HepG2 (cell line): ENCODE measurements around the gene CCNA2. TPM values are rescaled to one million over a fixed set of nuclear protein-coding genes. Genes with fewer than 3 reads are reported as not detected.

Experiments used
- ATF3 ChIP-seq: sonication (generic); formaldehyde crosslinking; IDR thresholded peaks from 2 replicates; pipeline ENCODE4 v1.4.0; 2020; ENCODE audit warnings: missing genetic modification reagents
- DNMT1 ChIP-seq: sonication (generic); formaldehyde crosslinking; IDR thresholded peaks from 2 replicates; pipeline ENCODE4 v1.5.1; 2020; ENCODE audit warnings: mild to moderate bottlenecking, missing genetic modification reagents
- KDM3A ChIP-seq: IDR thresholded peaks from 2 replicates; pipeline ENCODE4 v1.6.1; 2018; ENCODE audit warnings: low read depth, missing compliant biosample characterization
- KLF16 ChIP-seq, 2 experiments: sonication (generic) in 1 of 2; formaldehyde crosslinking in 1 of 2; IDR thresholded peaks; 2 replicates each; pipeline versions ENCODE4 v1.6.1 to v1.8.0; 2016 to 2023; ENCODE audit warnings: missing genetic modification reagents in 2 of 2, missing compliant biosample characterization in 1 of 2
- RBAK ChIP-seq: sonication (generic); formaldehyde crosslinking; IDR thresholded peaks from 2 replicates; pipeline ENCODE4 v1.5.1; 2020; ENCODE audit warnings: mild to moderate bottlenecking, missing genetic modification reagents
- REST ChIP-seq, 2 experiments: IDR thresholded peaks; 2 replicates each; pipeline ENCODE4 v1.6.1; 2011 to 2012; ENCODE audit warnings: low read length in 2 of 2, borderline replicate concordance in 1 of 2, low read depth in 1 of 2, mild to moderate bottlenecking in 1 of 2, moderate library complexity in 1 of 2
- SOX13 ChIP-seq, 3 experiments: fragments of 450-650 bp in 1 of 3; sonication (generic) in 1 of 3; formaldehyde crosslinking in 1 of 3; IDR thresholded peaks in 2 of 3; conservative IDR thresholded peaks in 1 of 3; 2 replicates each; pipeline versions ENCODE4 v1.5.0 to v1.6.1; 2016 to 2020; ENCODE audit warnings: antibody characterized with exemption in 1 of 3, mild to moderate bottlenecking in 1 of 3, missing compliant biosample characterization in 1 of 3, missing genetic modification reagents in 1 of 3, moderate library complexity in 1 of 3
- TFE3 ChIP-seq: IDR thresholded peaks from 2 replicates; pipeline ENCODE4 v1.6.1; 2016
- ZBTB42 ChIP-seq: sonication (generic); formaldehyde crosslinking; IDR thresholded peaks from 2 replicates; pipeline ENCODE4 v1.5.0; 2020; ENCODE audit warnings: mild to moderate bottlenecking, missing genetic modification reagents
- ZBTB8A ChIP-seq: sonication (generic); formaldehyde crosslinking; IDR thresholded peaks from 2 replicates; pipeline ENCODE4 v1.4.0; 2020; ENCODE audit warnings: mild to moderate bottlenecking, low read depth, missing genetic modification reagents, borderline replicate concordance
- ZNF430 ChIP-seq: sonication (generic); formaldehyde crosslinking; IDR thresholded peaks from 2 replicates; pipeline ENCODE4 v1.9.0; 2021; ENCODE audit warnings: mild to moderate bottlenecking, missing genetic modification reagents
- ZNF503 ChIP-seq: sonication (generic); formaldehyde crosslinking; IDR thresholded peaks from 2 replicates; pipeline ENCODE4 v1.4.0; 2020; ENCODE audit warnings: missing genetic modification reagents
- ZNF672 ChIP-seq: sonication (generic); formaldehyde crosslinking; IDR thresholded peaks from 2 replicates; pipeline ENCODE4 v1.8.1; 2022; ENCODE audit warnings: missing genetic modification reagents
- polyA plus RNA-seq, 8 experiments: library from polyadenylated mRNA; depleted of rRNA in 3 of 8; stranded (reverse) in 7 of 8; unstranded in 1 of 8; fragments of >200 nt; fragmentation: Illumina TruSeq in 4 of 8; extraction: Trizol in 4 of 8; gene quantifications; 2 replicates each; pipeline versions ENCODE4 v1.2.1 to v1.2.3, GENCODE V29; 2011 to 2016; ENCODE audit warnings: low read depth in 4 of 8, missing spikeins in 1 of 8, mixed read lengths in 1 of 8; ENCODE audit not compliant: insufficient read depth in 1 of 8
- total RNA-seq, 5 experiments: library from RNA; depleted of rRNA; stranded (reverse); fragments of >200 nt; fragmentation: Illumina TruSeq; extraction: Trizol; gene quantifications; 2 replicates each; pipeline ENCODE4 v1.2.3, GENCODE V29; 2016; ENCODE audit warnings: low read depth in 1 of 5
- TF ChIP-seq, protein P1 (sequence below): sonication (generic); formaldehyde crosslinking; IDR thresholded peaks from 2 replicates; pipeline ENCODE4 v1.8.0; 2023; ENCODE audit warnings: mild to moderate bottlenecking, missing genetic modification reagents
- TF ChIP-seq, protein P2 (sequence below): IDR thresholded peaks from 2 replicates; pipeline ENCODE4 v1.6.1; 2012; ENCODE audit warnings: low read depth, low read length, improper control_type of control experiment
- TF ChIP-seq, protein P3 (sequence below): sonication (generic); formaldehyde crosslinking; IDR thresholded peaks from 2 replicates; pipeline ENCODE4 v1.8.1; 2022; ENCODE audit warnings: mild to moderate bottlenecking, missing genetic modification reagents

The CCNA2 gene
- total and polyA plus RNA-seq, 2 of the 13 experiments (the other 11 are each of a cell fraction or from before 2014, with no cell fraction given) = 31.3 to 105 TPM

DNA sequence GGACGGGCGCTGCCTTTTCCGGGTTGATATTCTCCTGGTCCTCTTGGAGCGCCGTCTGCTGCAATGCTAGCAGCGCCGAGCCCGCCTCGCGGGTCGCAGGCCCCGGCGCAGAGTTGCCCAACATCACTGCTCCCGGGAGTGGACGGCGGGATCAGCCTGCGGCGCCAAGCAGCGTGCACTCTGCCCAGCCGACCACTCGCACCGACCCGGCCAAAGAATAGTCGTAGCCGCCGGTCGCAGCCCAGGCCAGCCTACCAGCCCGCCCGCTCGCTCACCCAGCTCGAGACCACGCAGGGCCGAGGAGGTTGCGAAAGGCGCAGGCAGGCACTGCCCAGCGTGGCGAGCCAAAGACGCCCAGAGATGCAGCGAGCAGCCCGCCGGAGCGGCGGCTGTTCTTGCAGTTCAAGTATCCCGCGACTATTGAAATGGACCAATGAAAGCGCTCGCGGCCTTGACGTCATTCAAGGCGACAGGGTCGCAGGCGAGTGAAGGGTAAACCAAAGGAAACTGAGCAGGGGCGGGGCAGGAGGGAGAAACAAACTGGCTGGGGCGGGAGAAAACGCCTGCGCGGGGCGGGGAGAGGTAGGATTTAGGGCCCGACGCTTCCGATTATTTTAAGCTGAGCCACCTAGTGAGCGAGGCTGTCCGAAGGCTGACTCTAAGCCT lies at the start of gene CCNA2 (continued):
- TF ChIP-seq, protein P1, sequence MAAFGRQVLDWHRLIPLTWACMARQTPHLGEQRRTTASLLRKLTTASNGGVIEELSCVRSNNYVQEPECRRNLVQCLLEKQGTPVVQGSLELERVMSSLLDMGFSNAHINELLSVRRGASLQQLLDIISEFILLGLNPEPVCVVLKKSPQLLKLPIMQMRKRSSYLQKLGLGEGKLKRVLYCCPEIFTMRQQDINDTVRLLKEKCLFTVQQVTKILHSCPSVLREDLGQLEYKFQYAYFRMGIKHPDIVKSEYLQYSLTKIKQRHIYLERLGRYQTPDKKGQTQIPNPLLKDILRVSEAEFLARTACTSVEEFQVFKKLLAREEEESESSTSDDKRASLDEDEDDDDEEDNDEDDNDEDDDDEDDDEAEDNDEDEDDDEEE (CRISPR knock-in tag) = peak; percentile 78; the same call in 1 of the 2 replicates
- TF ChIP-seq SOX13 (IDR thresholded peaks at IDR 0.05) (no peak), SOX13 (CRISPR knock-in tag; conservative IDR thresholded peaks at IDR 0.05 in 1 of 2, IDR thresholded peaks at IDR 0.05 in 1 of 2) (no peak), TFE3 (CRISPR knock-in tag) (no peak), ZNF672 (no peak), RBAK (CRISPR knock-in tag) (no peak), DNMT1 (CRISPR knock-in tag) (no peak), KLF16 (CRISPR knock-in tag; IDR thresholded peaks at IDR 0.05) (peak in 1 of 2 experiments; percentile 85; a peak in 2 of 4 replicates), REST (IDR thresholded peaks at IDR 0.05; ENCODE audit: borderline replicate concordance in 1 of 2, low read depth in 1 of 2, low read length in 2 of 2) (0 out of 4 replicates have a peak, but pooled peaks of 1 of the 2 experiments have one; percentile 20), ZBTB8A (CRISPR knock-in tag) (no peak), ZNF430 (CRISPR knock-in tag) (no peak; the same call in 1 of the 2 replicates), ZBTB42 (CRISPR knock-in tag) (no peak), KDM3A (no peak), ATF3 (no peak), ZNF503 (0 out of 2 replicates have a peak, but pooled peaks have one; percentile 34)
- TF ChIP-seq, protein P2, sequence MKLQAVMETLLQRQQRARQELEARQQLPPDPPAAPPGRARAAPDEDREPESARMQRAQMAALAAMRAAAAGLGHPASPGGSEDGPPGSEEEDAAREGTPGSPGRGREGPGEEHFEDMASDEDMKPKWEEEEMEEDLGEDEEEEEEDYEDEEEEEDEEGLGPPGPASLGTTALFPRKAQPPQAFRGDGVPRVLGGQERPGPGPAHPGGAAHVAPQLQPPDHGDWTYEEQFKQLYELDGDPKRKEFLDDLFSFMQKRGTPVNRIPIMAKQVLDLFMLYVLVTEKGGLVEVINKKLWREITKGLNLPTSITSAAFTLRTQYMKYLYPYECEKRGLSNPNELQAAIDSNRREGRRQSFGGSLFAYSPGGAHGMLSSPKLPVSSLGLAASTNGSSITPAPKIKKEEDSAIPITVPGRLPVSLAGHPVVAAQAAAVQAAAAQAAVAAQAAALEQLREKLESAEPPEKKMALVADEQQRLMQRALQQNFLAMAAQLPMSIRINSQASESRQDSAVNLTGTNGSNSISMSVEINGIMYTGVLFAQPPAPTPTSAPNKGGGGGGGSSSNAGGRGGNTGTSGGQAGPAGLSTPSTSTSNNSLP = no peak
- TF ChIP-seq, protein P3, sequence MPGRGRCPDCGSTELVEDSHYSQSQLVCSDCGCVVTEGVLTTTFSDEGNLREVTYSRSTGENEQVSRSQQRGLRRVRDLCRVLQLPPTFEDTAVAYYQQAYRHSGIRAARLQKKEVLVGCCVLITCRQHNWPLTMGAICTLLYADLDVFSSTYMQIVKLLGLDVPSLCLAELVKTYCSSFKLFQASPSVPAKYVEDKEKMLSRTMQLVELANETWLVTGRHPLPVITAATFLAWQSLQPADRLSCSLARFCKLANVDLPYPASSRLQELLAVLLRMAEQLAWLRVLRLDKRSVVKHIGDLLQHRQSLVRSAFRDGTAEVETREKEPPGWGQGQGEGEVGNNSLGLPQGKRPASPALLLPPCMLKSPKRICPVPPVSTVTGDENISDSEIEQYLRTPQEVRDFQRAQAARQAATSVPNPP (CRISPR knock-in tag) = peak; percentile 77; the same call in 1 of the 2 replicates
